Mammary epithelial cell (primary cell): ENCODE measurements around the gene PPARG.

ENCODE experiments used
- EZH2 ChIP-seq: IDR thresholded peaks from 2 replicates; pipeline ENCODE4 v1.6.1; 2012; ENCODE audit warnings: low read length, inconsistent platforms, borderline replicate concordance
- TF ChIP-seq, protein P1 (sequence below), 2 donors: IDR thresholded peaks in 1 of 2; conservative IDR thresholded peaks in 1 of 2; 2 replicates each; pipeline ENCODE4 v1.5.1; 2011 to 2012; ENCODE audit warnings: inconsistent platforms in 2 of 2, low read length in 2 of 2, mild to moderate bottlenecking in 2 of 2, control low read depth in 1 of 2, low read depth in 1 of 2; ENCODE audit not compliant: insufficient read depth in 1 of 2; ENCODE audit errors: extremely low read depth in 1 of 2

DNA sequence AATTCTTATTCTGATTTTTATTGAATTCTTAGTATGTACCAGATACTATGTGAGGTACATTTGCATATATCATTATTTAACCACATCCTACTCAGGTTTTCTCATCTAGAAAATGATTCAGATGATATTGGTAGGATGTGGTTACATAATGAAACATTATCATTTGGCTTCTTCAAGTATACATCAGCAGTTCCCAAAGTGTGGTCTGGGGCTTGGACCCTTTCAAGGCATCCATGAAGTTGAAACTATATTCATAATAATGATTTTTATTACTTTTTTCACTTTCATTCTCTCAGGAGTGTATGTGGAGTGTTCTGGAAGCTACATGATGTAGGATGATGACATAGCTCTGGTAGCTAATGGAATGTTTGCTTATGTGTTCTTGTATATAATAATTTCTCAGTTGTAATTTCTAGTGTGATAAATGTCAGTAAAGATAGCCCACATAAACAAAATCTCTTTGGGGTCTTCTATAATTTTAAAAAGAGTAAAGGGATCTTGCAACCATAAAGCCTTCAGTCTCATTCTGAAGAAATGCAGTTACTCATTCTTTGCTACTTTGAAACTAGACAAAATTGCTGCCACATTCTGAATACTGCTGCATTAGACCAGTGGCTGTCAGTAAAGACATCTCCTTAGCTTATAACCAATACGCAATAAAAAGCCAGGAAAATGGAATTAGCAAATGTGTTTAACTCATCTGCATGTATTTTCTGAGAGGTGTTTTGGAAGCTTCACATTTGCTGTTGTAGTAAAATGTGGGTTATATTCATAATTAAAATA, 95.8 kb downstream of the PPARG start:
- no peak for TF ChIP-seq EZH2
- TF ChIP-seq, protein P1, sequence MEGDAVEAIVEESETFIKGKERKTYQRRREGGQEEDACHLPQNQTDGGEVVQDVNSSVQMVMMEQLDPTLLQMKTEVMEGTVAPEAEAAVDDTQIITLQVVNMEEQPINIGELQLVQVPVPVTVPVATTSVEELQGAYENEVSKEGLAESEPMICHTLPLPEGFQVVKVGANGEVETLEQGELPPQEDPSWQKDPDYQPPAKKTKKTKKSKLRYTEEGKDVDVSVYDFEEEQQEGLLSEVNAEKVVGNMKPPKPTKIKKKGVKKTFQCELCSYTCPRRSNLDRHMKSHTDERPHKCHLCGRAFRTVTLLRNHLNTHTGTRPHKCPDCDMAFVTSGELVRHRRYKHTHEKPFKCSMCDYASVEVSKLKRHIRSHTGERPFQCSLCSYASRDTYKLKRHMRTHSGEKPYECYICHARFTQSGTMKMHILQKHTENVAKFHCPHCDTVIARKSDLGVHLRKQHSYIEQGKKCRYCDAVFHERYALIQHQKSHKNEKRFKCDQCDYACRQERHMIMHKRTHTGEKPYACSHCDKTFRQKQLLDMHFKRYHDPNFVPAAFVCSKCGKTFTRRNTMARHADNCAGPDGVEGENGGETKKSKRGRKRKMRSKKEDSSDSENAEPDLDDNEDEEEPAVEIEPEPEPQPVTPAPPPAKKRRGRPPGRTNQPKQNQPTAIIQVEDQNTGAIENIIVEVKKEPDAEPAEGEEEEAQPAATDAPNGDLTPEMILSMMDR (conservative IDR thresholded peaks at IDR 0.05 in 1 of 2, IDR thresholded peaks at IDR 0.05 in 1 of 2; ENCODE audit: extremely low read depth in 1 of 2, insufficient read depth in 1 of 2, low read depth in 1 of 2, low read length in 2 of 2), result no peak
